AG04449 (cell line): ENCODE data around the gene NDST1.
"Not testable (repeated sequence)": the region's sequence is repeated elsewhere in the genome, so short reads cannot be mapped to it uniquely, and the experiment has no call there.

Experiments
- CTCF ChIA-PET: fragments of 350-600 bp; formaldehyde crosslinking; extraction: SDS; loops from one replicate; lab custom pipeline; 2021; ENCODE audit warnings: antibody characterized with exemption; lab: Yijun Ruan, JAX
- POLR2A ChIA-PET: fragments of 400-600, 350-600 bp; formaldehyde crosslinking; extraction: SDS; loops from one replicate; lab custom pipeline; 2020; ENCODE audit warnings: antibody characterized with exemption, inconsistent platforms; lab: Yijun Ruan, JAX
- DNase-seq: peaks from one replicate; pipeline ENCODE4 v3.0.0-alpha.2; 2010; ENCODE audit warnings: low read depth, low spot score
- H3K4me3 ChIP-seq: 2 replicates; pipeline ENCODE4 v1.5.1; 2011; ENCODE audit warnings: low read depth, mild to moderate bottlenecking, control low read depth, low read length
- CTCF ChIP-seq: IDR thresholded peaks from one replicate; pipeline ENCODE4 v1.5.1; 2011; ENCODE audit warnings: mild to moderate bottlenecking, moderate library complexity, low read length, control low read depth, inconsistent platforms; ENCODE audit not compliant: insufficient read depth; ENCODE audit errors: missing control alignments

The NDST1 gene

GRCh38 chr5:150516011-150516410 is 8.1 kb downstream of the NDST1 start:
- POLR2A ChIA-PET = interaction anchor here (0.6 to 1.7 kb wide), 9 partner anchors 18 to 66 kb away, joined by 3 to 11 read pairs (median 5); partner anchors contain the start of gene RPS14
- no peak overlapping the region for H3K4me3 ChIP-seq
- CTCF ChIA-PET = interaction anchor here (0.9 to 1.4 kb wide), 5 partner anchors 10 to 57 kb away, joined by 3 to 6 read pairs (median 5); no protein-coding TSS in a partner anchor
- TF ChIP-seq CTCF = no peak
- DNase-seq = no peak

- POLR2A ChIA-PET = interaction anchor here (0.7 to 1.8 kb wide), 4 partner anchors 20 to 44 kb away, joined by 3 to 5 read pairs (median 4); no protein-coding TSS in a partner anchor
These were observed 9.6 kb downstream of the NDST1 start for GRCh38 chr5:150517272-150518152.

DNA sequence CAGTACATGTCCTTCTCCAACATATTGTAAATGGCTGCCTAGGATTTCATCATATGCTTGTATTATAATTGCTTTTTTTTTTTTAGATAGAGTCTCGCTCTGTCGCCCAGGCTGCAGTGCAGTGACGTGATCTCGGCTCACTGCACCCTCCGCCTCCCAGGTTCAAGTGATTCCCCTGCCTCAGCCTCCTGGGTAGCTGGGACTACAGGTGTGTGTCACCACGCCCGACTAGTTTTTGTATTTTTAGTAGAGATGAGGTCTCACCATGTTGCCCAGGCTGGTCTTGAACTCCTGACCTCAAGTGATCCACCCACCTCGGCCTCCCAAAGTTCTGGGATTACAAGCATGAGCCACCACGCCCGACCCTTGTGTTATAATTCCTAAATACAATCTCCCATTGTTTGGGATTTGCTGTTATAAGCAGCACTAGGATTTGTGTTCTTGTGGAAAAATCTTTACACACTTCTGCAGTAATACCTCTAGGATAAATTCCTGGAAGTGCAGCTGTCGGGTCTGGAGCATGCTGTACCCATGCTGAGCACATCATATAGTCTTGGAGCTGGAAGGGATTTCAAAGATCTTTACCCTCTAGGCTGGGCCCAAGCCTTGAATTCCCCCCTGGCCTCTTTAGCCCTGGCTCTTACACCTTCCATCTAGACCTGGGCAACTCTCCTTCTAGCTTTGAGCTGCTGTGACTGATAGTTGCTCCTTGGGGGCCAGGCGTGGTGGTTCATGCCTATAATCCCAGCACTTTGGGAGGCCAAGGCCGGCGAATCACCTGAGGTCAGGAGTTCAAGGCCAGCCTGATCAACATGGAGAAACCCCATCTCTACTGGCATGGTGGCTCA is 11.0 kb downstream of the NDST1 start:
- H3K4me3 ChIP-seq, DNase-seq, POLR2A ChIA-PET: not testable (repeated sequence)
- CTCF ChIA-PET = interaction anchor here (0.7 to 2.6 kb wide), 6 partner anchors 10 to 69 kb away, joined by 3 to 8 read pairs (median 4); partner anchors contain the start of gene RPS14

More at GRCh38 chr5:150517272-150518152, 9.6 kb downstream of the NDST1 start:
- DNase-seq = peak; percentile 94
- H3K4me3 ChIP-seq = no peak overlapping the region
- CTCF ChIA-PET = interaction anchor here (1.1 to 2.6 kb wide), 4 partner anchors 9 to 67 kb away, joined by 3 to 8 read pairs (median 6); partner anchors contain the start of gene NDST1
- TF ChIP-seq CTCF = no peak

DNA sequence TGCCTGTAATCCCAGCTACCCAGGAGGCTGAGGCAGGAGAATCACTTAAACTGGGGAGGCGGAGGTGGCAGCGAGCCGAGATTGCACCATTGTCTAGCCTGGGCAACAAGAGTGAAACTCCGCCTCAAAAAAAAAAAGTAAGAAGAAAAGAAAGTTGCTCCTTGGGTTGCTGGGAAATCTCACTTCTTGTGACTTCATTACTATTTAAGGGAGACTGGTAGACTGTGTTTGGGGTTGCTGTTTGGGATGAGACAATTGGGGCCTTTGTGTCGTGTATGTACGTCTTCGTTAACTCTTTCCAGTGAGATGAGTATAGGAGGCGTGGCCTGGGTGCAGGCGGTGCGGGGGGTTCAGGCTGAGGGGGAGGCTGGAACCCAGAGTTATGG is 11.6 kb downstream of the NDST1 start:
- no peak overlapping the region for H3K4me3 ChIP-seq
- DNase-seq = no peak
- ChIA-PET CTCF (interaction anchor here (0.8 to 2.6 kb wide), 4 partner anchors 10 to 70 kb away, joined by 3 to 8 read pairs (median 4); partner anchors contain the start of gene RPS14), POLR2A (no interaction called here)
- TF ChIP-seq CTCF = no peak

- CTCF ChIA-PET = interaction anchor here (1.7 kb wide), 1 partner anchor 40 kb away, joined by 4 read pairs; no protein-coding TSS in a partner anchor
- no peak for DNase-seq
- H3K4me3 ChIP-seq = no peak overlapping the region
- POLR2A ChIA-PET = no interaction called here
- no peak for TF ChIP-seq CTCF
These were observed 12.0 kb downstream of the NDST1 start for GRCh38 chr5:150519978-150520377.

DNA sequence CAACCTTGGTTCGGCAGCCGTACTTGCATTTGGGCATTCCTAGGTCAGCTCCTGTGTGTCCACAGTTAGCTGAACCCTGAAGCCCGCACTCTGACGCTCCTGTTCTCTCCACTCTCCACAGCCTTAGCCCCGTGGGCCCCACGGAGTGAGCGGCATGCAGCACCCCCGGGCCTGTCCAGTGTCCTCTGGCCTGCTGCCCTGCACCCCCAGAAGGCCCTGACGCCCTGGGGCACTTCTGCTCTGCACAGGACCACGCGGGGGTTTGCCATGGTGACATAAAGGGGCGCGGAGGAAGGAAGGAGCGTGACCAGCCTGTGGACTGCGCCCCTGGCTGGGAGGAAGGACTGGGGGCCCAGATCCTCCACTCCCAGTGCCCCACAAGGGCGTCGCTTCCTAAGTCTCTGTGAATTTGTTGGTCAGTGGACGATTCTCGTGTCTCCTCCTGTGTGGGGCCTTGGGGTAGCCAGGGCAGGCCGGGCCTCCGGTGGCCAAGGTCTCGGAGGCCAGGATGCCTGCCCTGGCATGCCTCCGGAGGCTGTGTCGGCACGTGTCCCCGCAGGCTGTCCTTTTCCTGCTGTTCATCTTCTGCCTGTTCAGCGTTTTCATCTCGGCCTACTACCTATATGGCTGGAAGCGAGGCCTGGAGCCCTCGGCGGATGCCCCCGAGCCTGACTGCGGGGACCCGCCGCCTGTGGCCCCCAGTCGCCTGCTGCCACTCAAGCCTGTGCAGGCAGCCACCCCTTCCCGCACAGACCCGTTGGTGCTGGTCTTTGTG is 13.0 kb downstream of the NDST1 start:
- H3K4me3 ChIP-seq = no peak overlapping the region
- no peak for TF ChIP-seq CTCF
- no peak for DNase-seq
- CTCF ChIA-PET = interaction anchor here (0.8 to 8.2 kb wide), 4 partner anchors 25 to 71 kb away, joined by 3 to 124 read pairs (median 4); no protein-coding TSS in a partner anchor
- POLR2A ChIA-PET = no interaction called here
